GM12891 (cell line): ENCODE measurements around the gene CD302. TPM values are rescaled to one million over a fixed set of nuclear protein-coding genes. Genes with fewer than 3 reads are reported as not detected.
"Not testable (repeated sequence)": the region's sequence is repeated elsewhere in the genome, so short reads cannot be mapped to it uniquely, and the experiment has no call there.

ENCODE experiments used
- DNase-seq: peaks from one replicate; pipeline ENCODE4 v3.0.0; 2011; ENCODE audit warnings: low spot score; ENCODE audit not compliant: insufficient read length
- FAIRE-seq: peaks from 2 replicates; lab custom pipeline; 2011; peaks lifted over from hg19 to GRCh38; lab: Jason Lieb, UNC
- PAX5 ChIP-seq: IDR thresholded peaks from 2 replicates; pipeline ENCODE4 v1.6.1; 2011; ENCODE audit warnings: low read length, moderate library complexity, mild to moderate bottlenecking; ENCODE audit not compliant: insufficient read depth, severe bottlenecking
- POLR2A ChIP-seq: IDR thresholded peaks from 2 replicates; pipeline ENCODE4 v1.6.1; 2011; ENCODE audit warnings: low read depth, low read length, control low read depth
- POLR2AphosphoS5 ChIP-seq: IDR thresholded peaks from 2 replicates; pipeline ENCODE4 v1.6.1; 2011; ENCODE audit warnings: low read depth, low read length, control low read depth
- POU2F2 ChIP-seq: IDR thresholded peaks from 2 replicates; pipeline ENCODE4 v1.6.1; 2011; ENCODE audit warnings: low read depth, mild to moderate bottlenecking, control low read depth, low read length, moderate library complexity
- SPI1 ChIP-seq: IDR thresholded peaks from 2 replicates; pipeline ENCODE4 v1.6.1; 2011; ENCODE audit warnings: low read depth, low read length, control low read depth
- TAF1 ChIP-seq: IDR thresholded peaks from 2 replicates; pipeline ENCODE4 v1.6.1; 2011; ENCODE audit warnings: low read depth, low read length, control low read depth
- polyA plus RNA-seq: library from polyadenylated mRNA; unstranded; fragments of >200 nt; gene quantifications from one replicate; pipeline ENCODE4 v1.2.1, GENCODE V29; 2012; ENCODE audit warnings: low read depth, missing spikeins, inconsistent platforms; ENCODE audit not compliant: missing spikeins

The CD302 gene, protein sequence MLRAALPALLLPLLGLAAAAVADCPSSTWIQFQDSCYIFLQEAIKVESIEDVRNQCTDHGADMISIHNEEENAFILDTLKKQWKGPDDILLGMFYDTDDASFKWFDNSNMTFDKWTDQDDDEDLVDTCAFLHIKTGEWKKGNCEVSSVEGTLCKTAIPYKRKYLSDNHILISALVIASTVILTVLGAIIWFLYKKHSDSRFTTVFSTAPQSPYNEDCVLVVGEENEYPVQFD
- polyA plus RNA-seq = 1.7 TPM

DNA sequence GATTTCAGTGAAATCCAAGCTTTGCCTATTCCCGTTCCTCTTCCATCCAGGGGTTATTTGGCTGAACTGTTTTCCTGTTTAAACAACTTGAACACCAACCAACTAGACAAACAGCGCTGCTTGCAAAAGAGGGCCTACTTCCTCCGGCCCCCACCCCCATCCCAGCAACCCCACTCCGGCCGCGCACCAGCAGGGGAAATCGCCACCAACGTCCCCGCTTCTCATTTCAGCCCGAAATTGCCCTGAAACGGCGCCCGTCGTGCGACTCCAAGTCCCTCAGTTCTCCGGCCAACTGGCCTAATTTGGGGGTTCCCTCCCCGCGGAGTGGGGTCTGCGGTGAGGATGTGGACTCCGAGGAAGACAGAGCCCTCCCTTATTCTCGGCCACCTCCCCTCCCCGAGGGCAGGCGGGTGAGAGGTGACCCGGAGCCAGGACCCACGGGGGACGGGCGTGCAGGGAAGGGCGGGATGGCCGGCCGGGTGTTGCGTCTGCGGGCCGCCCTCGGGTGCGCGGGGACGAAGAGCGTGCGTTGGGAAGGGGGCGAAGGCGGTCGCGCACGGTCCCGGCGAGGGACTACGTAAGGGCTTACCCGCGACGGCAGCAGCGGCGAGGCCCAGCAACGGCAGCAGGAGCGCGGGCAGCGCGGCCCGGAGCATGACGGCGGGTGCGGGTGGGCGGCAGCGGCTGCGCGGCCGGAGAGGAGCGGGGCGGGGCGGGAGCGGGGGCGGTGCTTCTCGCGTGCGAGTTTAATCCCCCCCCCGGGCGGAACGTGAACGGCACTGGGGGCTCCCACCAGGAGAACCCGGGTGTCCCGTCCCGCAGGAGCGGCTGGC lies at the start of gene CD302:
CD302 (minus strand) TSS at position 666 of the 833 bp plus-strand sequence; CDS start at position 656, 10 bp downstream.
- FAIRE-seq = peak; percentile 66
- DNase-seq = peak; percentile 61
- TF ChIP-seq POU2F2 (0 out of 2 replicates have a peak, but pooled peaks have one; percentile 5), TAF1 (no peak), SPI1 (no peak), POLR2A (0 out of 2 replicates have a peak, but pooled peaks have one; percentile 19), PAX5 (no peak), POLR2AphosphoS5 (no peak)

DNA sequence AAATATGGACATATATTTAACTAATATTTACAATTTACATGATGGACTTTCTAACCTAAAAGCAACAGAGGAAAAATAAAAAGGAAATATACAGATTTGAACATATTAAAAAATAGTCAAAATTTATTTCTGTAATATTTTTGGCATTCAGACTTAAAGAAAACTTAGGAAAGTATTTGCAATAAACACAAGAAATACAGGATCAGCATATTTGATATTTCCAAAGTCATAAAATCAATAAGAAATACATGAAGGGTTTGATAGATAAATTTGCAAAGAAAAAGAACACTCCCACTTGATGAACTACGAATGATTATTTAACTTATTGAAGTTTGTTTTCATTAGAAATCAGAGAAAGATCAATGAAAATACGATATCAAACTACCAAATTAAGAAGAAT lies 48.6 kb upstream of the CD302 start:
- FAIRE-seq = no peak
- TF ChIP-seq POLR2A (no peak), POLR2AphosphoS5 (no peak), TAF1 (no peak), PAX5 (no peak), POU2F2 (no peak), SPI1 (no peak)
- no peak for DNase-seq

DNA sequence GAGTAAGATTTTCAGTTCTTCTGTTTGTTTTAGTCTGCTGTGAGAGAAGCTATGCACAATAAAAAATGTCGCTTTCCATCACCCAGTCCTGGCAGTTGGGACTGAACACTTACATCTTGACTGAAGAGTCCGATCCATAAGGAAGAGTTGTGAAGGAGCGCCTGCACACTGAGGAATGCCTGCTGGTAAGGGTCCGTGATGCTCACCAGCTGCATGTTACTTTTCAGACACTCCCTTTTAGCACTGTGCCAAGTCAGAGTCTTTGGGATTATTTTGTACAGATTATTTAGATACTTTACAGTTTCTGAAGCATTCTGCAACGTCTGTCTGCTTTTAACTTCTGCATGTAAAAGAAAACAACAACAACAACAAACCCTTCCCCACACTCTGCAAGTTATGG lies 42.6 kb upstream of the CD302 start:
- DNase-seq = no peak
- TF ChIP-seq SPI1 (no peak), POU2F2 (no peak), PAX5 (no peak), POLR2AphosphoS5 (no peak), TAF1 (no peak), POLR2A (no peak)
- FAIRE-seq = no peak

DNA sequence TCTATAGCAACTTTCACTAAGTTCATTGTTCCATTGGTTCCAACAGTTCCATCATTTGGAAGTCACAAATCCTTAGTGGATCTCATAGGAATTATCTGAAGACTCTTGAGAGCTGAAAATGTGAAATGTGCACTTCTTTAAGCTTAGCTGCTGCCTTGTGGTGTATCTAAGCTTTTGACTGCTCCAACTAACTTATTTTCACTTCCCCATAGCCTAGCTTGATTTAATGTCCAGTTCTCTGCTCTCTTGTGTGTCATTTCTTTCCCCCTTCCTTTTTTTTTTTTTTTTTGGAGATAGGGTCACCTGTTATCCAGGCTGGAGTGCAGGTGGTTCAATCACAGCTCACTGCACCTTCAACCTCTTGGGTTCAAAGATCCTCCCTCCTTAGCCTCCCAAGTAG lies 34.9 kb upstream of the CD302 start:
- FAIRE-seq (no peak), DNase-seq (no peak)
- TF ChIP-seq SPI1 (peak; percentile 89), TAF1 (no peak), POU2F2 (no peak)

DNA sequence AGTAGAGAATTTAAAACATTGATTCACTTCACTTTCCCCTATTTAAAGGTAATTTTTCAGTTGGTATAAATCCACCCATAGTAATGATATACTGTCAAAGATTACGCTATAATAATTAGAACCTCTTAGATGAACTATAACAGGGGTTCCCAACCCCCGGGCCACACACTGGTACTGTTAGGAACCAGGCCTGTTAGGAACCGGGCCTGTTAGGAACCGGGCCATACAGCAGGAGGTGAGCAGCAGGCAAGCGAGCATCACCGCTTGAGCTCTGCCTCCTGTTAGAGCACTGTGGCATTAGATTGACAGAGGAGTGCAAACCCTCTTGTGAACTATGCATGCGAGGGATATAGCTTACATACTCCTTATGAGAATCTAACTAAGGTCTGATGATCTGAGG lies 34.0 kb upstream of the CD302 start:
- DNase-seq (no peak), FAIRE-seq (no peak)
- TF ChIP-seq PAX5 (no peak), POLR2A (no peak), POU2F2 (no peak), POLR2AphosphoS5 (no peak), SPI1 (no peak), TAF1 (no peak)

DNA sequence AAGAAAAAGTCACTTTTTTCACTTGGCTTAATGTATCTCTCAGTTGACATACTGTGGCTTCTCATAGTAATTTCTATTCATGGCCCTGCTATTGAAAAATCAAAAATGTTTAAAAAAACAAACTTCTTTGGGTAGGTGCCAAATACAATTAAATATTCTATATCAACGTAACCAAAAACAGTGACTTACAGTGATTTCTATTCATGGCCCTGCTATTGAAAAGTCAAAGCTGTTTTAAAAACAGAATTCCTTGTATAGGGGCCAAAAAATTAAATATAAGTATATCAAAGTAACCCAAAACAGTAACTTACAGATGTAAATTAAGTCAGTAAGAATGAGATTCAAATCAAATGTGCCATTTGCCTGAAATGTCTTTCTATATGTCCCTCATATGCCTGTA lies 31.4 kb upstream of the CD302 start:
- TF ChIP-seq POLR2AphosphoS5 (no peak), PAX5 (no peak), POU2F2 (no peak), POLR2A (no peak), SPI1 (no peak), TAF1 (no peak)
- no peak for FAIRE-seq
- no peak for DNase-seq

DNA sequence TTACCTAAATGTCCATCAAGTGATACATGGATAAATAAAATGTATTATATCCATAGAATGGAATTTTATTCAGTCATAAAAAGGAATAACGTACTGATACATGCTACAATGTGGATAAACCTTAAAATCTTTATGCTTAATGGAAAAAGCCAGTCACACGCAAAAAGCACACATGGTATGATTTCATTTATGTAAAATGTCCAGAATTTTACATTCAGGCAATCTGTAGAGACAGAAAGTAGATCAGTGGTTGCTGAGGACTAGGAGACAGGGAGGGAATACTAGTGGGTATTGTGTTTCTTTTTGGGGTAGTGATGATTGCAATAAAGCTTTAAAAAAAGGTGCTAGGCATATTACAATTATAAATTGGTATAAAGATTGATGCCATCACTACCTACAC lies 30.7 kb upstream of the CD302 start:
- no peak for TF ChIP-seq POLR2A
- TF ChIP-seq TAF1 = no peak
- TF ChIP-seq PAX5 = no peak
- no peak for TF ChIP-seq POLR2AphosphoS5
- TF ChIP-seq POU2F2 = no peak
- TF ChIP-seq SPI1 = no peak
- no peak for DNase-seq
- no peak for FAIRE-seq

DNA sequence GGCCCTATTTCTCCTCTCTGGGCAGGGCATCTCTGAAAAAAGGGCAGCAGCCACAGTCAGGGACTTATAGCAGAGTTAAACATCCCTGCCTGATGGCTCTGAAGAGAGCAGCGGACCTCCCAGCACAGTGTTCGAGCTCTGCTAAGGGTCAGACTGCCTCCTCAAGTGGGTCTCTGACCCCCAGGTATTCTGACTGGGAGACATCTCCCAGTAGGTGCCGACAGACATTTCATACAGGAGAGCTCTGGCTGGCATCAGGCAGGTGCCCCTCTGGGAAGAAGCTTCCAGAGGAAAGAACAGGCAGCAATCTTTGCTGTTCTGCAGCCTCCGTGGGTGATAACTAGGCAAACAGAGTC lies 24.4 kb upstream of the CD302 start:
- DNase-seq, FAIRE-seq: not testable (repeated sequence)

DNA sequence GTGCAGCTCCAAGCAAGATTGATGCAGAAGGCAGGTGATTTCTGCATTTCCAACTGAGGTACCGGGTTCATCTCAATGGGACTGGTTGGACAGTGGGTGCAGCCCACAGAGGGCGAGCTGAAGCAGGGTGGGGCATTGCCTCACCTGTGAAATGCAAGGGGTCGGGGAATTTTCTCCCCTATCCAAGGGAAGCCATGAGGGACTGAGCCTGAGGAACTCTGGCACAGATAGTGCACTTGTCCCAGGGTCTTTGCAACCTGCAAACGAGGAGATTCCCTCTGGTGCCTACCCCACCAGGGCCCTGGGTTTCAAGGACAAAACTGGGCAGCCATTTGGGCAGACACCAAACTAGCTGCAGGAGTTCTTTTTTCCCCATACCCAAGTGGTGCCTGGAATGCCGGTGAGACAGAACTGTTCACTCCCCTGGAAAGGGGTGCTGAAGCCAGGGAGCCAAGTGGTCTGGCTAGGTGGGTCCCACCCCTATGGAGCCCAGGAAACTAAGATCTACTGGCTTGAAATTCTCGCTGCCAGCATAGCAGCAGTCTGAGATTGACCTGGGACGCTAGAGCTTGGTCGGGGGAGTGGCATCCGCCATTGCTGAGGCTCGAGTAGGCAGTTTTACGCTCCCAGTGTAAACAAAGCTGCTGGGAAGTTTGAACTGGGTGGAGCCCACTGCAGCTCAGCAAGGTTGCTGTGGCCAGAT lies 23.9 kb upstream of the CD302 start:
- not testable (repeated sequence) for DNase-seq, FAIRE-seq

DNA sequence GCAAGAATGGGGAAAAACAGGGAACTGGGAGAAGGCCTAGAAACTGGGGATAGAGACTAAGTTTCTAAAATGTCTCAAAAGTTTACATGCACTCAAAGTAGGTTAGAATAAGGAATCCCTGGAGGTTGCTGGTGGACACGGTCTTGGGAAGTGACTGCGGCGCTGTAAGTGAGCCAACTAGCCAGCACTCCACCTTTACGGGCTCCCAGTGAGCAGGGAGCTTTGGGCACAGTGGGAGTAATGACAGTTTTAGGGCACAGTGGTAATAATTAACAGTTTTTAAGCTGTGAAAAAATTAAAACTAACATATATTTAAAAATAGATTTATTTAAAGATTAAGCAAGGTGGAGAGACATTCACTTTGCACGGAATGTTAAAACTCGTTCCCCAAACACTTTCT lies 20.9 kb upstream of the CD302 start:
- TF ChIP-seq SPI1 (no peak), TAF1 (no peak), POU2F2 (no peak), PAX5 (no peak), POLR2A (no peak), POLR2AphosphoS5 (no peak)
- no peak for FAIRE-seq
- no peak for DNase-seq
